Right renal cortex interstitium (tissue), 3 donors: ENCODE measurements around the gene ATG9B. TPM values are rescaled to one million over a fixed set of nuclear protein-coding genes. Genes with fewer than 3 reads are reported as not detected.
"Not testable (repeated sequence)": the region's sequence is repeated elsewhere in the genome, so short reads cannot be mapped to it uniquely, and the experiment has no call there.

Experiments
- DNase-seq, 3 donors: peaks; one replicate each; pipeline ENCODE4 v3.0.0-alpha.2; 2013; ENCODE audit warnings: low read depth in 3 of 3, low spot score in 2 of 3
- polyA plus RNA-seq, 3 donors: library from polyadenylated mRNA; unstranded; fragments of 120-200 nt; gene quantifications; one replicate each; pipeline ENCODE4 v1.2.1, GENCODE V29; 2013; ENCODE audit not compliant: insufficient read length in 3 of 3

ATG9B gene
- polyA plus RNA-seq, 3 donors, result 0.99 to 2.3 (median 2.2) TPM

- DNase-seq, result no peak
Measured at GRCh38 chr7:151018421-151019129, 5.7 kb downstream of the ATG9B start.

GRCh38 chr7:151017953-151018420 lies 6.3 kb downstream of the ATG9B start:
- DNase-seq, result no peak

GRCh38 chr7:151017370-151017952 lies 6.8 kb downstream of the ATG9B start:
- DNase-seq, result no peak

- DNase-seq, result no peak
Measured at GRCh38 chr7:151016942-151017341, 7.4 kb downstream of the ATG9B start.

- DNase-seq, result no peak
Measured at GRCh38 chr7:151016505-151016904, 7.8 kb downstream of the ATG9B start.

- DNase-seq, result no peak
Measured at GRCh38 chr7:151015967-151016366, 8.3 kb downstream of the ATG9B start.

GRCh38 chr7:151014950-151015349 lies 9.3 kb downstream of the ATG9B start:
- no peak for DNase-seq

GRCh38 chr7:151013733-151014497 lies 10.4 kb downstream of the ATG9B start:
- peak in 2 of 3 donors; percentile 69 to 72 for DNase-seq

GRCh38 chr7:151013356-151013732 lies 10.9 kb downstream of the ATG9B start:
- DNase-seq, result no peak

GRCh38 chr7:151012911-151013347 lies 11.4 kb downstream of the ATG9B start:
- no peak for DNase-seq

- DNase-seq, result no peak
Measured at GRCh38 chr7:151012031-151012692, 12.1 kb downstream of the ATG9B start.

GRCh38 chr7:151011616-151012015 lies 12.7 kb downstream of the ATG9B start:
- not testable (repeated sequence) for DNase-seq

- no peak for DNase-seq
Measured at GRCh38 chr7:151011097-151011409, 13.2 kb downstream of the ATG9B start.

- DNase-seq, result no peak
Measured at GRCh38 chr7:151010307-151011096, 13.8 kb downstream of the ATG9B start.

- DNase-seq, result no peak
Measured at GRCh38 chr7:151010037-151010306, 14.3 kb downstream of the ATG9B start.

GRCh38 chr7:151009327-151010036 lies 14.8 kb downstream of the ATG9B start:
- DNase-seq, result no peak

GRCh38 chr7:151008511-151009323 lies 15.6 kb downstream of the ATG9B start:
- no peak for DNase-seq

GRCh38 chr7:151008143-151008510 lies 16.2 kb downstream of the ATG9B start:
- DNase-seq, result no peak

- DNase-seq, result no peak
Measured at GRCh38 chr7:151007469-151007898, 16.8 kb downstream of the ATG9B start.
